Measurements from ENCODE around the gene GPR37. TPM values are rescaled to one million over a fixed set of nuclear protein-coding genes. Genes with fewer than 3 reads are reported as not detected.

Gene GPR37
- total RNA-seq, 3 donors from 2014 or later = 0.93 to 1.2 (median 1.1) TPM

GRCh38 chr7:124784879-124785818 is 19.6 kb upstream of the GPR37 start:
- Histone ChIP-seq H3K9me3 (no peaks in the 10 kb centered on the region), H3K4me3 (no peak overlapping the region), H3K36me3 (ENCODE audit: low read depth) (no peaks in the 10 kb centered on the region), H3K4me1 (ENCODE audit: low read depth) (no peaks in the 10 kb centered on the region)
- DNase-seq (peak in 1 of 3 donors; percentile 20), ATAC-seq (peak; percentile 80)
- TF ChIP-seq, protein P1, sequence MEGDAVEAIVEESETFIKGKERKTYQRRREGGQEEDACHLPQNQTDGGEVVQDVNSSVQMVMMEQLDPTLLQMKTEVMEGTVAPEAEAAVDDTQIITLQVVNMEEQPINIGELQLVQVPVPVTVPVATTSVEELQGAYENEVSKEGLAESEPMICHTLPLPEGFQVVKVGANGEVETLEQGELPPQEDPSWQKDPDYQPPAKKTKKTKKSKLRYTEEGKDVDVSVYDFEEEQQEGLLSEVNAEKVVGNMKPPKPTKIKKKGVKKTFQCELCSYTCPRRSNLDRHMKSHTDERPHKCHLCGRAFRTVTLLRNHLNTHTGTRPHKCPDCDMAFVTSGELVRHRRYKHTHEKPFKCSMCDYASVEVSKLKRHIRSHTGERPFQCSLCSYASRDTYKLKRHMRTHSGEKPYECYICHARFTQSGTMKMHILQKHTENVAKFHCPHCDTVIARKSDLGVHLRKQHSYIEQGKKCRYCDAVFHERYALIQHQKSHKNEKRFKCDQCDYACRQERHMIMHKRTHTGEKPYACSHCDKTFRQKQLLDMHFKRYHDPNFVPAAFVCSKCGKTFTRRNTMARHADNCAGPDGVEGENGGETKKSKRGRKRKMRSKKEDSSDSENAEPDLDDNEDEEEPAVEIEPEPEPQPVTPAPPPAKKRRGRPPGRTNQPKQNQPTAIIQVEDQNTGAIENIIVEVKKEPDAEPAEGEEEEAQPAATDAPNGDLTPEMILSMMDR (IDR thresholded peaks at IDR 0.05) = peak; percentile 51
- intact Hi-C loops (cut with DNase I, micrococcal nuclease) = loop anchor here in 1 of 2 donors (10.0 kb wide), 1 partner anchor 630 kb away; no protein-coding TSS in a partner anchor

GRCh38 chr7:124783271-124783670 is 17.7 kb upstream of the GPR37 start:
- no peaks in the 10 kb centered on the region for H3K4me1 ChIP-seq (ENCODE audit: low read depth)

GRCh38 chr7:124781907-124782734 is 16.5 kb upstream of the GPR37 start:
- H3K9me3 ChIP-seq = no peaks in the 10 kb centered on the region
- no peak overlapping the region for H3K4me3 ChIP-seq
- DNase-seq = no peak
- no peaks in the 10 kb centered on the region for H3K36me3 ChIP-seq (ENCODE audit: low read depth)
- H3K4me1 ChIP-seq (ENCODE audit: low read depth) = no peaks in the 10 kb centered on the region
- TF ChIP-seq, protein P1 (IDR thresholded peaks at IDR 0.05) = no peak
- ATAC-seq = no peak
- intact Hi-C loops (cut with DNase I, micrococcal nuclease) = loop anchor here in 1 of 2 donors (10.0 kb wide), 1 partner anchor 627 kb away; no protein-coding TSS in a partner anchor

More at GRCh38 chr7:124783271-124783670, 17.7 kb upstream of the GPR37 start:
- TF ChIP-seq, protein P1 (IDR thresholded peaks at IDR 0.05) = no peak
- Histone ChIP-seq H3K9me3 (no peaks in the 10 kb centered on the region), H3K36me3 (ENCODE audit: low read depth) (no peaks in the 10 kb centered on the region), H3K4me3 (no peak overlapping the region)
- DNase-seq (no peak), ATAC-seq (no peak)
- intact Hi-C loops (cut with DNase I, micrococcal nuclease) = loop anchor here in 1 of 2 donors (10.0 kb wide), 1 partner anchor 628 kb away; no protein-coding TSS in a partner anchor

- H3K9me3 ChIP-seq = no peaks in the 10 kb centered on the region
- DNase-seq (no peak), ATAC-seq (no peak)
- H3K36me3 ChIP-seq (ENCODE audit: low read depth) = no peaks in the 10 kb centered on the region
- intact Hi-C loops (cut with DNase I, micrococcal nuclease) = loop anchor here in 1 of 2 donors (10.0 kb wide), 1 partner anchor 627 kb away; no protein-coding TSS in a partner anchor
- no peak overlapping the region for H3K4me3 ChIP-seq
- H3K4me1 ChIP-seq (ENCODE audit: low read depth) = no peaks in the 10 kb centered on the region
- TF ChIP-seq, protein P1 (IDR thresholded peaks at IDR 0.05) = no peak
Measured at GRCh38 chr7:124781418-124781817, 15.8 kb upstream of the GPR37 start.

GRCh38 chr7:124780608-124781007 is 15.0 kb upstream of the GPR37 start:
- TF ChIP-seq, protein P1 (IDR thresholded peaks at IDR 0.05) = no peak
- no peaks in the 10 kb centered on the region for H3K36me3 ChIP-seq (ENCODE audit: low read depth)
- ATAC-seq (no peak), DNase-seq (no peak)
- no peaks in the 10 kb centered on the region for H3K9me3 ChIP-seq
- intact Hi-C loops (cut with DNase I, micrococcal nuclease) = loop anchor here in 1 of 2 donors (10.0 kb wide), 1 partner anchor 626 kb away; no protein-coding TSS in a partner anchor
- H3K4me1 ChIP-seq (ENCODE audit: low read depth) = no peaks in the 10 kb centered on the region
- no peak overlapping the region for H3K4me3 ChIP-seq
